ENCODE measurements around the gene TRIM14. TPM values are rescaled to one million over a fixed set of nuclear protein-coding genes. Genes with fewer than 3 reads are reported as not detected.

TRIM14 gene
- total and polyA plus RNA-seq, 2 of the 13 experiments (the other 11 are each of a cell fraction or from before 2014, with no cell fraction given), result 9.2 to 13.0 TPM

DNA sequence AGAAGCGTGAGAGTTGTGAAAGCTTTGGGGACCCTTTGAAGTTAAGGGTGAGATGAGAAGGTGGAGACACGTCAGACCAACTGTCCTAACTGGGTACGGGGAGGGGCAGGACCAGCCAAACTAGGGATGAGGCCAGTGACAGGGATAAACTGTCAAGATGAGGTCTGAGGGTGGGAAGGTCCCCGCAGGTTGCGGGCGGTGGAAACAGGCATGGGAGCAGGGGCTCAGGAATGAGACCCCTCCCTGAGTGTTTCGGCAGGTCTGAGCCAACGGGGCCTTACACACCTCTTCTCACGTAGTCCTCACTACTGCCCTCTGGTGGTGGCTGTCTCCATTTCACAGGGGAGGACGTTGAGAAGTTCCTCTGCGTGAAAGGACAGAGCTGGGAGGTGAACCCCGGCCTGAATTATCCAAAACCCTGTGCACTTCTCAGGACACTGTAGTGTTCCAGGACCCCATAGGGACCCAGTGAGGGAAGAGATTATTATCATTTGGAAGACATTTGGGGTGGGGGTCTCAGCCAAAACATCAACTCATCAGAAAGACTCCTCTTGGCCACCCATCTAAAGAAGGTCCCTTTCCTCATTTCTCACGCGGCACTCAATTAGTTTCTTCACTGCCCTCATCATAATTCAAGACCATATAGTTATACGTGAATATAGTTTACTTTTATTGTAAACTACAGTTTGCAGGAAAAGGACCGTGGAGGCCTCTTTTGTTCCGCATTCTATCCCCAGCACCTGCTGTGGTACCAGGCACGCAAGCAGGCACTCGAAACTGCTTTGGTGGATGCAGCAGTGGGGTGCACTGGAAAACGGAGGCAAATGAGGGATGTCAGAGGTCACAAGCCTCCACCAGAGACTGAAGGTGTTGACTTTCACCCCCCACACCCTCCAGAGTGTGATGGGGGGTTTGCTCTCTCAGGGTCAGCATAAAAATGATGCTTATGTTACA is 84.2 kb downstream of the TRIM14 start (continued):
- TF ChIP-seq ZNF713 (CRISPR knock-in tag; IDR thresholded peaks at IDR 0.05), result no peak
- TF ChIP-seq KDM5B (CRISPR knock-in tag; IDR thresholded peaks at IDR 0.05; ENCODE audit: borderline replicate concordance), result no peak
- TF ChIP-seq NR0B2 (CRISPR knock-in tag; IDR thresholded peaks at IDR 0.05), result no peak
- no peak for TF ChIP-seq CBX1 (IDR thresholded peaks at IDR 0.05; ENCODE audit: low read depth)
- no peak for TF ChIP-seq ZNF34 (CRISPR knock-in tag; IDR thresholded peaks at IDR 0.05; ENCODE audit: borderline replicate concordance)
- no peak for TF ChIP-seq U2AF2 (IDR thresholded peaks at IDR 0.05; ENCODE audit: low read depth, low read length)
- TF ChIP-seq, protein P1, sequence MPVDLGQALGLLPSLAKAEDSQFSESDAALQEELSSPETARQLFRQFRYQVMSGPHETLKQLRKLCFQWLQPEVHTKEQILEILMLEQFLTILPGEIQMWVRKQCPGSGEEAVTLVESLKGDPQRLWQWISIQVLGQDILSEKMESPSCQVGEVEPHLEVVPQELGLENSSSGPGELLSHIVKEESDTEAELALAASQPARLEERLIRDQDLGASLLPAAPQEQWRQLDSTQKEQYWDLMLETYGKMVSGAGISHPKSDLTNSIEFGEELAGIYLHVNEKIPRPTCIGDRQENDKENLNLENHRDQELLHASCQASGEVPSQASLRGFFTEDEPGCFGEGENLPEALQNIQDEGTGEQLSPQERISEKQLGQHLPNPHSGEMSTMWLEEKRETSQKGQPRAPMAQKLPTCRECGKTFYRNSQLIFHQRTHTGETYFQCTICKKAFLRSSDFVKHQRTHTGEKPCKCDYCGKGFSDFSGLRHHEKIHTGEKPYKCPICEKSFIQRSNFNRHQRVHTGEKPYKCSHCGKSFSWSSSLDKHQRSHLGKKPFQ (CRISPR knock-in tag; IDR thresholded peaks at IDR 0.05; ENCODE audit: insufficient replicate concordance), result no peak
- TF ChIP-seq TAF1 (CRISPR knock-in tag; IDR thresholded peaks at IDR 0.05), result no peak
- no peak for TF ChIP-seq JUN (CRISPR knock-in tag; IDR thresholded peaks at IDR 0.05)
- TF ChIP-seq ZFYVE20 (CRISPR knock-in tag; IDR thresholded peaks at IDR 0.05; ENCODE audit: borderline replicate concordance, low read depth), result no peak
- no peak for TF ChIP-seq RFX5 (IDR thresholded peaks at IDR 0.05; ENCODE audit: low read depth, low read length)
- no peak for TF ChIP-seq SMAD3 (CRISPR knock-in tag; IDR thresholded peaks at IDR 0.05)
- TF ChIP-seq ZNF557 (CRISPR knock-in tag; IDR thresholded peaks at IDR 0.05), result no peak
- no peak for TF ChIP-seq NRL (CRISPR knock-in tag; IDR thresholded peaks at IDR 0.05; ENCODE audit: borderline replicate concordance)
- TF ChIP-seq, protein P2, sequence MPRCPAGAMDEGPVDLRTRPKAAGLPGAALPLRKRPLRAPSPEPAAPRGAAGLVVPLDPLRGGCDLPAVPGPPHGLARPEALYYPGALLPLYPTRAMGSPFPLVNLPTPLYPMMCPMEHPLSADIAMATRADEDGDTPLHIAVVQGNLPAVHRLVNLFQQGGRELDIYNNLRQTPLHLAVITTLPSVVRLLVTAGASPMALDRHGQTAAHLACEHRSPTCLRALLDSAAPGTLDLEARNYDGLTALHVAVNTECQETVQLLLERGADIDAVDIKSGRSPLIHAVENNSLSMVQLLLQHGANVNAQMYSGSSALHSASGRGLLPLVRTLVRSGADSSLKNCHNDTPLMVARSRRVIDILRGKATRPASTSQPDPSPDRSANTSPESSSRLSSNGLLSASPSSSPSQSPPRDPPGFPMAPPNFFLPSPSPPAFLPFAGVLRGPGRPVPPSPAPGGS (CRISPR knock-in tag; IDR thresholded peaks at IDR 0.05), result 0 out of 2 replicates have a peak, but pooled peaks have one; percentile 33
- TF ChIP-seq ZUFSP (CRISPR knock-in tag; IDR thresholded peaks at IDR 0.05; ENCODE audit: borderline replicate concordance), result no peak
- TF ChIP-seq KDM2A (CRISPR knock-in tag; IDR thresholded peaks at IDR 0.05; ENCODE audit: borderline replicate concordance, low read depth), result peak; percentile 17; the same call in 1 of the 2 replicates
- TF ChIP-seq ZKSCAN1 (IDR thresholded peaks at IDR 0.05; ENCODE audit: low read length), result no peak
- no peak for TF ChIP-seq ZNF703 (CRISPR knock-in tag; IDR thresholded peaks at IDR 0.05; ENCODE audit: borderline replicate concordance)
- TF ChIP-seq ZNF180 (CRISPR knock-in tag; IDR thresholded peaks at IDR 0.05; ENCODE audit: borderline replicate concordance, low read depth), result no peak
- no peak for TF ChIP-seq MAZ (IDR thresholded peaks at IDR 0.05; ENCODE audit: borderline replicate concordance, low read depth, low read length)
- TF ChIP-seq MAZ (CRISPR knock-in tag; IDR thresholded peaks at IDR 0.05; ENCODE audit: low read depth), result no peak
- TF ChIP-seq RAD51 (IDR thresholded peaks at IDR 0.05; ENCODE audit: borderline replicate concordance), result no peak
- TF ChIP-seq RBM22 (optimal IDR thresholded peaks at IDR 0.05; ENCODE audit: low read length), result no peak
- TF ChIP-seq SALL1 (CRISPR knock-in tag; IDR thresholded peaks at IDR 0.05), result 0 out of 2 replicates have a peak, but pooled peaks have one; percentile 24
- no peak for TF ChIP-seq ZFY (CRISPR knock-in tag; IDR thresholded peaks at IDR 0.05)

Measured in HepG2 (cell line).